ENCODE data around the gene DRD3. TPM values are rescaled to one million over a fixed set of nuclear protein-coding genes. Genes with fewer than 3 reads are reported as not detected.

The DRD3 gene
- total and polyA plus RNA-seq, 7 donors = not detected

Other genes starting within 250 kb of the DRD3 start
- 1 to 10 TPM in 3 of 4 donors, under 1 TPM in 1; 0.99 to 3.4 (median 1.9) TPM for gene ZDHHC23, start 231.0 kb downstream of the DRD3 start, total RNA-seq
- 1 to 10 TPM; 1.1 to 3.9 (median 2.2) TPM for gene ZDHHC23, start 231.0 kb downstream of the DRD3 start, polyA plus RNA-seq
- 1 to 10 TPM in 1 of 4 donors, under 1 TPM in 3; 0.54 to 1.2 (median 0.78) TPM for gene CCDC191, start 122.5 kb downstream of the DRD3 start, total RNA-seq
- gene CCDC191, start 122.5 kb downstream of the DRD3 start, polyA plus RNA-seq = under 1 TPM; 0.34 to 0.96 (median 0.65) TPM
- gene QTRT2, start 122.3 kb downstream of the DRD3 start, total RNA-seq = 1 to 10 TPM; 7.4 to 9.6 (median 8.0) TPM
- 10 to 100 TPM in 1 of 3 donors, 1 to 10 TPM in 2; 3.4 to 10.8 (median 8.8) TPM for gene QTRT2, start 122.3 kb downstream of the DRD3 start, polyA plus RNA-seq
- not detected for gene ZNF80, start 58.5 kb upstream of the DRD3 start, total RNA-seq
- not detected for gene ZNF80, start 58.5 kb upstream of the DRD3 start, polyA plus RNA-seq
- under 1 TPM in 3 of 4 donors, not detected in 1; 0.07 to 0.46 (median 0.13) TPM for gene TIGIT, start 115.0 kb upstream of the DRD3 start, total RNA-seq
- gene TIGIT, start 115.0 kb upstream of the DRD3 start, polyA plus RNA-seq = under 1 TPM in 2 of 3 donors, not detected in 1; 0.03 to 0.06 TPM

All from psoas muscle (tissue), 7 donors.